ENCODE results near the gene RIPK3. TPM values are rescaled to one million over a fixed set of nuclear protein-coding genes. Genes with fewer than 3 reads are reported as not detected.
A peak's percentile ranks its signal among the peaks of the same experiment; 100 is the strongest.

RIPK3 gene
- total RNA-seq, 1 experiment from 2014 or later, result 11.0 TPM

GRCh38 chr14:24353559-24354481, 14.0 kb upstream of the RIPK3 start:
- Mint-ChIP-seq H3K36me3 (ENCODE audit: insufficient read depth, unreplicated experiment) (no peaks in the 10 kb centered on the region), H3K9me3 (ENCODE audit: low read depth, unreplicated experiment) (no peaks in the 10 kb centered on the region), H3K4me3 (ENCODE audit: low read depth, unreplicated experiment) (peak overlapping the region; percentile 22), H3K27ac (ENCODE audit: unreplicated experiment) (peak overlapping the region; percentile 46), H3K27me3 (ENCODE audit: unreplicated experiment) (peaks cover 20% of the 10 kb centered on the region), H3K4me1 (ENCODE audit: low read depth, unreplicated experiment) (peaks cover 20% of the 10 kb centered on the region)
- intact Hi-C loops (cut with micrococcal nuclease; ENCODE audit: unreplicated experiment), result no loop called here
- no peak for DNase-seq
- no peak for TF ChIP-seq CTCF (IDR thresholded peaks at IDR 0.05; ENCODE audit: unreplicated experiment)
- CTCF ChIA-PET, result no interaction called here
- BruUV-seq (replicated peaks), result no TSS peak

GRCh38 chr14:24351517-24351916, 11.7 kb upstream of the RIPK3 start:
- Mint-ChIP-seq H3K27me3 (ENCODE audit: unreplicated experiment) (peaks cover 21% of the 10 kb centered on the region), H3K36me3 (ENCODE audit: insufficient read depth, unreplicated experiment) (no peaks in the 10 kb centered on the region), H3K9me3 (ENCODE audit: low read depth, unreplicated experiment) (no peaks in the 10 kb centered on the region), H3K27ac (ENCODE audit: unreplicated experiment) (no peak overlapping the region), H3K4me1 (ENCODE audit: low read depth, unreplicated experiment) (peaks cover 20% of the 10 kb centered on the region), H3K4me3 (ENCODE audit: low read depth, unreplicated experiment) (no peak overlapping the region)
- CTCF ChIA-PET, result interaction anchor here (1.1 kb wide), 1 partner anchor 80 kb away, joined by 3 read pairs; no protein-coding TSS in a partner anchor
- DNase-seq, result no peak
- no TSS peak for BruUV-seq (replicated peaks)
- TF ChIP-seq CTCF (IDR thresholded peaks at IDR 0.05; ENCODE audit: unreplicated experiment), result no peak
- intact Hi-C loops (cut with micrococcal nuclease; ENCODE audit: unreplicated experiment), result no loop called here

GRCh38 chr14:24349742-24350141, 10.0 kb upstream of the RIPK3 start:
- DNase-seq, result no peak
- Mint-ChIP-seq H3K27me3 (ENCODE audit: unreplicated experiment) (peaks cover 21% of the 10 kb centered on the region), H3K4me3 (ENCODE audit: low read depth, unreplicated experiment) (no peak overlapping the region)

GRCh38 chr14:24348186-24348585, 8.4 kb upstream of the RIPK3 start:
- no peak overlapping the region for H3K27ac Mint-ChIP-seq (ENCODE audit: unreplicated experiment)
- H3K9me3 Mint-ChIP-seq (ENCODE audit: low read depth, unreplicated experiment), result no peaks in the 10 kb centered on the region
- peaks cover 6% of the 10 kb centered on the region for H3K4me1 Mint-ChIP-seq (ENCODE audit: low read depth, unreplicated experiment)
- CTCF ChIA-PET, result interaction anchor here (0.7 to 1.1 kb wide), 2 partner anchors 8 to 15 kb away, joined by 3 read pairs; no protein-coding TSS in a partner anchor
- no peak for DNase-seq
- TF ChIP-seq CTCF (IDR thresholded peaks at IDR 0.05; ENCODE audit: unreplicated experiment), result no peak
- H3K4me3 Mint-ChIP-seq (ENCODE audit: low read depth, unreplicated experiment), result no peak overlapping the region
- no peaks in the 10 kb centered on the region for H3K36me3 Mint-ChIP-seq (ENCODE audit: insufficient read depth, unreplicated experiment)
- H3K27me3 Mint-ChIP-seq (ENCODE audit: unreplicated experiment), result peaks cover 21% of the 10 kb centered on the region
- intact Hi-C loops (cut with micrococcal nuclease; ENCODE audit: unreplicated experiment), result no loop called here
- no TSS peak for BruUV-seq (replicated peaks)

More at GRCh38 chr14:24349742-24350141, 10.0 kb upstream of the RIPK3 start:
- Mint-ChIP-seq H3K27ac (ENCODE audit: unreplicated experiment) (no peak overlapping the region), H3K36me3 (ENCODE audit: insufficient read depth, unreplicated experiment) (no peaks in the 10 kb centered on the region), H3K4me1 (ENCODE audit: low read depth, unreplicated experiment) (peaks cover 20% of the 10 kb centered on the region), H3K9me3 (ENCODE audit: low read depth, unreplicated experiment) (no peaks in the 10 kb centered on the region)
- BruUV-seq (replicated peaks), result no TSS peak
- intact Hi-C loops (cut with micrococcal nuclease; ENCODE audit: unreplicated experiment), result no loop called here
- CTCF ChIA-PET, result no interaction called here
- TF ChIP-seq CTCF (IDR thresholded peaks at IDR 0.05; ENCODE audit: unreplicated experiment), result no peak
